Left ventricle myocardium superior (tissue), 1 donor: ENCODE data around the gene RPL31. TPM values are rescaled to one million over a fixed set of nuclear protein-coding genes. Genes with fewer than 3 reads are reported as not detected.

Experiments used
- ATAC-seq: fragments of 200-7000 bp; cut with Tn5 transposase; one replicate; pipeline ENCODE4 v1.9.1; 2020; ENCODE audit warnings: mild to moderate bottlenecking, moderate library complexity
- DNase-seq: peaks from one replicate; pipeline ENCODE4 v3.0.0-alpha.2; 2020
- intact Hi-C: fragments of 100-400 bp; cut with micrococcal nuclease; formaldehyde crosslinking; loops from one replicate; pipeline ENCODE4 v1.11.0; 2022
- long read RNA-seq: library from polyadenylated mRNA; unstranded; transcript quantifications from one replicate; pipeline ENCODE4 v2.0.0, GENCODE V29; 2021
- total RNA-seq: library from RNA; stranded (reverse); fragmentation: NEBNext Ultra II Directional; extraction: Animal tissue kit (Norgen Biotek cat#: 25700); gene quantifications from one replicate; pipeline ENCODE4 v1.2.1, GENCODE V29; 2021
- donor health status: DM: no; HTN: yes; CAD: no; lungs with severe emphysema.

RPL31 gene
- 703 TPM for total RNA-seq
- long read RNA-seq, transcript RPL31-208 (4 exons, 825 nt), result minor isoform, 28 of 280 reads
- long read RNA-seq, transcript RPL31-201 (5 exons, 1,865 nt), result major isoform, 224 of 280 reads
- long read RNA-seq, partial matches to known transcripts, result 23 of 280 reads
- long read RNA-seq, other reads (novel, unspliced or antisense), result 1 of 280 reads

GRCh38 chr2:101001691-101002561 lies at the start of gene RPL31:
RPL31 (plus strand) TSS chr2:101002289; CDS start chr2:101002702, 413 bp downstream.
- ATAC-seq (peak; percentile 97), DNase-seq (peak; percentile 98)
- intact Hi-C loops, result no loop called here

- DNase-seq (no peak), ATAC-seq (no peak)
- intact Hi-C loops, result no loop called here
These were observed 49.6 kb upstream of the RPL31 start for GRCh38 chr2:100952512-100952911.

- ATAC-seq (no peak), DNase-seq (no peak)
- intact Hi-C loops, result no loop called here
These were observed 48.6 kb upstream of the RPL31 start for GRCh38 chr2:100953406-100954043.

- intact Hi-C loops, result no loop called here
- DNase-seq (no peak), ATAC-seq (no peak)
These were observed 48.1 kb upstream of the RPL31 start for GRCh38 chr2:100954044-100954420.

- DNase-seq (no peak), ATAC-seq (peak; percentile 61)
- intact Hi-C loops, result no loop called here
These were observed 46.9 kb upstream of the RPL31 start for GRCh38 chr2:100955226-100955625.

GRCh38 chr2:100956081-100956480 lies 46.0 kb upstream of the RPL31 start:
- DNase-seq (no peak), ATAC-seq (no peak)
- intact Hi-C loops, result no loop called here

- no peak for DNase-seq
- ATAC-seq, result peak; percentile 78
- intact Hi-C loops, result no loop called here
These were observed 44.0 kb upstream of the RPL31 start for GRCh38 chr2:100957996-100958653.

- DNase-seq, result no peak
- intact Hi-C loops, result no loop called here
- ATAC-seq, result no peak
These were observed 42.7 kb upstream of the RPL31 start for GRCh38 chr2:100959225-100959880.

GRCh38 chr2:100960688-100961087 lies 41.4 kb upstream of the RPL31 start:
- DNase-seq, result no peak
- no peak for ATAC-seq
- intact Hi-C loops, result no loop called here

- no peak for DNase-seq
- intact Hi-C loops, result no loop called here
- ATAC-seq, result peak; percentile 17
These were observed 39.6 kb upstream of the RPL31 start for GRCh38 chr2:100962366-100963025.

- DNase-seq, result no peak
- intact Hi-C loops, result no loop called here
- no peak for ATAC-seq
These were observed 39.1 kb upstream of the RPL31 start for GRCh38 chr2:100963026-100963375.

GRCh38 chr2:100964222-100964621 lies 37.9 kb upstream of the RPL31 start:
- DNase-seq (no peak), ATAC-seq (no peak)
- intact Hi-C loops, result no loop called here

- peak; percentile 26 for ATAC-seq
- DNase-seq, result no peak
- intact Hi-C loops, result no loop called here
These were observed 37.4 kb upstream of the RPL31 start for GRCh38 chr2:100964681-100965169.

GRCh38 chr2:100965596-100965995 lies 36.5 kb upstream of the RPL31 start:
- DNase-seq (no peak), ATAC-seq (no peak)
- intact Hi-C loops, result no loop called here

GRCh38 chr2:100967716-100968115 lies 34.4 kb upstream of the RPL31 start:
- no peak for ATAC-seq

GRCh38 chr2:100968146-100969145 lies 33.6 kb upstream of the RPL31 start:
- ATAC-seq, result no peak
- DNase-seq, result no peak
- intact Hi-C loops, result no loop called here

More at GRCh38 chr2:100967716-100968115, 34.4 kb upstream of the RPL31 start:
- DNase-seq, result no peak
- intact Hi-C loops, result no loop called here

- intact Hi-C loops, result no loop called here
- ATAC-seq (no peak), DNase-seq (no peak)
These were observed 32.1 kb upstream of the RPL31 start for GRCh38 chr2:100969998-100970397.

GRCh38 chr2:100971221-100971620 lies 30.9 kb upstream of the RPL31 start:
- ATAC-seq (no peak), DNase-seq (peak; percentile 44)

More at GRCh38 chr2:100971221-100971620, 30.9 kb upstream of the RPL31 start:
- intact Hi-C loops, result no loop called here
